ENCODE data around the gene MAMSTR. TPM values are rescaled to one million over a fixed set of nuclear protein-coding genes. Genes with fewer than 3 reads are reported as not detected.

MAMSTR gene
- polyA plus RNA-seq, 2 donors = 0.96 to 1.6 TPM

DNA sequence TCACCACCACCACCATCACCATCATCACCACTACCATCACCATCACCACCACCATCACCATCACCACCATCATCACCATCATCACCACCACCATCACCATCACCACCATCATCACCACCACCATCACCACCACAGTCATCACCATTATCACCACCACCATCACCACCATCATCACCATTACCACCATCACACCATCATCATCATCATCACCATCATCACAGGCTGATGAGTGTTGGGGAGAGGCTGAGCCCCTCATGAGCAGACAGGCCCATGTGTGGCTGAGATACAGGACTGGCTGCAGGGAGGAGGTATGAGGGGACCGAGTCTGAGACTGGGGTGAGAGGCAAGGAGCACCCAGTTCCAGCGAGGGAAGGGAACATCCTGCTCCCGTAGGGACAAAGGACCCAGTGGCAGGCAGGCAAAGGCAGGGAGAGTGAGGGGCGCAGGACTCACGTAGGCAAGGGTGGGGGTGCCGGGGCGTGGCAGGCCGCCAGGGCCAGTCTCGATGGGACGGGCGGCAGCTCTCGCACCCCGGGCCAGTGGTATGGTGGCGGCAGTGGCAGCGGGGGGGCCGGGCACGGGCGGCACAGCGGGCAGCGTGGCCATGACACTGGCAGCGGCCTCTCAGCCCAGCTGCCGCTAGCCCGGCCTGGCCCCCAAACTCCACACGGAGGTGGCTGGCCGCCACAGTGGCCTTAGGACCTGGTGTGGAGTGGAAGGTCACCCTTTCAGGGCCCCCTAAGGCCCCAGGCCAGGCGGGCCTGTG lies 49.4 kb downstream of the MAMSTR start:
- Histone ChIP-seq H3K4me1 (ENCODE audit: control insufficient read depth in 2 of 2, insufficient read depth in 2 of 2, low read length in 1 of 2) (no peaks in the 10 kb centered on the region), H3K4me3 (ENCODE audit: low read depth in 1 of 2, low read length in 2 of 2) (no peak overlapping the region), H3K9me3 (ENCODE audit: control insufficient read depth in 2 of 2, insufficient read depth in 1 of 2, low read depth in 1 of 2, low read length in 1 of 2) (no peaks in the 10 kb centered on the region), H3K36me3 (ENCODE audit: control insufficient read depth in 2 of 2, insufficient read depth in 2 of 2, low read length in 1 of 2) (no peaks in the 10 kb centered on the region), H3K27me3 (ENCODE audit: control insufficient read depth in 1 of 2, insufficient read depth in 2 of 2, low read length in 2 of 2) (no peaks in the 10 kb centered on the region), H3K27ac (ENCODE audit: low read depth in 2 of 2, low read length in 1 of 2) (no peak overlapping the region)
- WGBS, 2 donors = 93 to 97% methylated on average over 26 of the region's 26 CpGs

DNA sequence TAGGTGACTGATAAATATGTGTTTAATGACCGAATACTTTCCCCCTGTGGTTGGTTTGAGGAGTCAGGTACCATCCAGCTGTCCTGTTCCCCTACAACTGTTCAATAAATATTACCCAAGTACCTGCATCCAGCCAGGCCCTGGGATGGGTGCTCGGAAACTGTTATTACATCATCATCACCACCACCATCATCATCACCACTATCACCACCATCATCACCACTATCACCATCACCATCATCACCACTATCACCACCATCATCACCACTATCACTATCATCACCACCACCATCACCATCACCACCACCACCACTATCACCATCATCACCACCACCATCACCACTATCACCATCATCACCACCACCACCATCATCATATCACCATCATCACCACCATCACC lies 50.8 kb downstream of the MAMSTR start:
- 90 to 96% methylated on average over 2 of the region's 2 CpGs for WGBS, 2 donors
- Histone ChIP-seq H3K27me3 (ENCODE audit: control insufficient read depth in 1 of 2, insufficient read depth in 2 of 2, low read length in 2 of 2) (no peaks in the 10 kb centered on the region), H3K36me3 (ENCODE audit: control insufficient read depth in 2 of 2, insufficient read depth in 2 of 2, low read length in 1 of 2) (no peaks in the 10 kb centered on the region), H3K27ac (ENCODE audit: low read depth in 2 of 2, low read length in 1 of 2) (no peak overlapping the region), H3K9me3 (ENCODE audit: control insufficient read depth in 2 of 2, insufficient read depth in 1 of 2, low read depth in 1 of 2, low read length in 1 of 2) (no peaks in the 10 kb centered on the region), H3K4me3 (ENCODE audit: low read depth in 1 of 2, low read length in 2 of 2) (no peak overlapping the region), H3K4me1 (ENCODE audit: control insufficient read depth in 2 of 2, insufficient read depth in 2 of 2, low read length in 1 of 2) (no peaks in the 10 kb centered on the region)

DNA sequence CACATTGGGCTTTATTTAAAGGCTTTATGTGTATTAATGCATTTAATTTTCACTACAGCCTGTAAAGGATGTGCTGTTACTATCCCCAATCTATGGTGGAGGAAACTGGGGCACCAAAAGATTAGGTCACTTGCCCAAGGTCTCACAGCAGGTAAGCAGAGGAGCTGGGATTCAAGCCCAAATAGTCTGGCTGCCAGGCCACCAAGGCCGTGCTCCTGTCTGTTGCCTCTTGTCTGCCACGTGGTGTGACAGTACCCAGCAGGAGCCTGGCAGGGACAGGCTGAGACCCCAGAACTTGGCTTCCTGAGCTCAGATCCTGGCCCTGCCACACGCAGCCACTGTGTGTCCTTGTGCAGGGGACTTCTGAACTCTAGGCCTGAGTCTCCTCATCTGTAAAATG lies 51.2 kb downstream of the MAMSTR start:
- no peaks in the 10 kb centered on the region for H3K4me1 ChIP-seq (ENCODE audit: control insufficient read depth in 2 of 2, insufficient read depth in 2 of 2, low read length in 1 of 2)
- H3K4me3 ChIP-seq (ENCODE audit: low read depth in 1 of 2, low read length in 2 of 2) = no peak overlapping the region
- WGBS, 2 donors = 63 to 69% methylated on average over 3 of the region's 3 CpGs

DNA sequence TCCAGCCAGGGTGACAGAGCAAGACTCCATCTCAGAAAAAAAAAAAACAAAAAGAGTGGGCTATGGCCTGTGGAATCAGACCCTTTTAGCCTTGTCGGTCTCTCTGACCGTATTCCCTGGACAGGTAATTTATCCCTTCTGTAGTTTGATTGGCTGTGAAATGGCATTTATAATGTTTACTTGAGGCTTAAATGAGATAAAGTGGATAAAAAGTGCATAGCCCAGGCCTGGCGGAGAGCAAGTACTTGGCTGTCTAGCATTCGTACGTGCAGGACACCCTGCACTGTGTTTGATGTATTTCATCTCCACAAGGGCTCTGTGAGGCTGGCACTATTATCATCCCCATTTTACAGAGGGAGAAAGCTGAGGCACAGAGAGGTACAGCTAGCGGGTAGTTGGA lies 53.7 kb downstream of the MAMSTR start:
- H3K4me3 ChIP-seq (ENCODE audit: low read depth in 1 of 2, low read length in 2 of 2) = no peak overlapping the region
- no peak overlapping the region for H3K27ac ChIP-seq (ENCODE audit: low read depth in 2 of 2, low read length in 1 of 2)
- no peaks in the 10 kb centered on the region for H3K27me3 ChIP-seq (ENCODE audit: control insufficient read depth in 1 of 2, insufficient read depth in 2 of 2, low read length in 2 of 2)
- 67 to 76% methylated on average over 6 of the region's 6 CpGs for WGBS, 2 donors
- H3K4me1 ChIP-seq (ENCODE audit: control insufficient read depth in 2 of 2, insufficient read depth in 2 of 2, low read length in 1 of 2) = no peaks in the 10 kb centered on the region
- H3K9me3 ChIP-seq (ENCODE audit: control insufficient read depth in 2 of 2, insufficient read depth in 1 of 2, low read depth in 1 of 2, low read length in 1 of 2) = no peaks in the 10 kb centered on the region
- no peaks in the 10 kb centered on the region for H3K36me3 ChIP-seq (ENCODE audit: control insufficient read depth in 2 of 2, insufficient read depth in 2 of 2, low read length in 1 of 2)

More for the DNA sequence above, 51.2 kb downstream of the MAMSTR start:
- no peaks in the 10 kb centered on the region for H3K9me3 ChIP-seq (ENCODE audit: control insufficient read depth in 2 of 2, insufficient read depth in 1 of 2, low read depth in 1 of 2, low read length in 1 of 2)
- H3K27ac ChIP-seq (ENCODE audit: low read depth in 2 of 2, low read length in 1 of 2) = no peak overlapping the region
- H3K36me3 ChIP-seq (ENCODE audit: control insufficient read depth in 2 of 2, insufficient read depth in 2 of 2, low read length in 1 of 2) = no peaks in the 10 kb centered on the region
- H3K27me3 ChIP-seq (ENCODE audit: control insufficient read depth in 1 of 2, insufficient read depth in 2 of 2, low read length in 2 of 2) = no peaks in the 10 kb centered on the region

DNA sequence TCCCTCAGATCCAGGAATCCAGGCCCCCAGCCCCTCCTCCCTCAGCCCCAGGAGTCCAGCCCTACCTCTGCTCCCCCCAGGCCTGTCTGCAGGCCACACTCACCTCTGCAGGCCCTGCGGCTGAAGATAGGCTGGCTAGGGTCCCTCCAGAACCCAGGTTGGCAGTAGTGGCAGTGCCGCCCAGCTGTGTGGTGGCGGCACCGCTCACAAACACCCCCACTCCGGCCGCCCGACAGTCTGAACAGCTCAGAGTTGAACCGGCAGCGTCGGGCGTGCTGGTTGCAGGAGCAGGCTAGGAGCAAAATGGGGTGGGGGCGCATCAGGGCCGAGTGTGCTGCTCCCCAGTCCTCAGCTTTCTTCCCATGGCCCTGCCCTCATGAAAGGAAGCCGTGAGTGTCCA lies 55.0 kb downstream of the MAMSTR start:
- 89 to 92% methylated on average over 14 of the region's 14 CpGs for WGBS, 2 donors
- Histone ChIP-seq H3K4me3 (ENCODE audit: low read depth in 1 of 2, low read length in 2 of 2) (no peak overlapping the region), H3K27ac (ENCODE audit: low read depth in 2 of 2, low read length in 1 of 2) (no peak overlapping the region), H3K4me1 (ENCODE audit: control insufficient read depth in 2 of 2, insufficient read depth in 2 of 2, low read length in 1 of 2) (no peaks in the 10 kb centered on the region), H3K9me3 (ENCODE audit: control insufficient read depth in 2 of 2, insufficient read depth in 1 of 2, low read depth in 1 of 2, low read length in 1 of 2) (no peaks in the 10 kb centered on the region), H3K36me3 (ENCODE audit: control insufficient read depth in 2 of 2, insufficient read depth in 2 of 2, low read length in 1 of 2) (no peaks in the 10 kb centered on the region), H3K27me3 (ENCODE audit: control insufficient read depth in 1 of 2, insufficient read depth in 2 of 2, low read length in 2 of 2) (no peaks in the 10 kb centered on the region)

DNA sequence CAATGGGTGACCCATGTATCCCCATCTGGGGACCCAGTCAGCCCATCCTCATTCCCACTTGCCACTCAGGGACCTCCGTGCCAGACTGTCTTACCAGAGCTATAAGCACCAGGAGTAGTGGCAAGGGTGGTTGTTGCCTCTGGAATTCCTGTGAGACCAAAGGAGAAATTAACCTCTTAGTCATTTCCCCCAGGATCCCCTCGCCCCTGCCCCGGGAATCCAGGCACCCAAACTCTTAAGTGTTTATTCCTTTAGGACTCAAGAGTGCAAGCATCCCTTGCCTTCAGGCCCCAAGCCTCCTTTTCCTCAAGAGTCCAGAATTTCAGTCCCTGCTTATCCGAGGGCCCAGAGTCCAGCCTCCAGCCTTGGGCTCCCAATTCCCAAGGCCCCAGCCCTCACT lies 55.9 kb downstream of the MAMSTR start:
- 88 to 97% methylated on average over 4 of the region's 4 CpGs for WGBS, 2 donors

More for the DNA sequence above, 55.9 kb downstream of the MAMSTR start:
- H3K27ac ChIP-seq (ENCODE audit: low read depth in 2 of 2, low read length in 1 of 2) = no peak overlapping the region
- H3K4me3 ChIP-seq (ENCODE audit: low read depth in 1 of 2, low read length in 2 of 2) = no peak overlapping the region
- no peaks in the 10 kb centered on the region for H3K36me3 ChIP-seq (ENCODE audit: control insufficient read depth in 2 of 2, insufficient read depth in 2 of 2, low read length in 1 of 2)
- H3K9me3 ChIP-seq (ENCODE audit: control insufficient read depth in 2 of 2, insufficient read depth in 1 of 2, low read depth in 1 of 2, low read length in 1 of 2) = no peaks in the 10 kb centered on the region
- no peaks in the 10 kb centered on the region for H3K27me3 ChIP-seq (ENCODE audit: control insufficient read depth in 1 of 2, insufficient read depth in 2 of 2, low read length in 2 of 2)
- H3K4me1 ChIP-seq (ENCODE audit: control insufficient read depth in 2 of 2, insufficient read depth in 2 of 2, low read length in 1 of 2) = no peaks in the 10 kb centered on the region

Other genes with a start within 250 kb of the MAMSTR start
- gene LMTK3, start 207.9 kb downstream of the MAMSTR start, polyA plus RNA-seq = 1 to 10 TPM; 2.9 to 7.5 TPM
- 100 to 1,000 TPM; 295 to 320 TPM for gene SULT2B1, start 167.6 kb downstream of the MAMSTR start, polyA plus RNA-seq
- gene SPACA4, start 113.0 kb downstream of the MAMSTR start, polyA plus RNA-seq = 1 to 10 TPM; 1.2 to 1.9 TPM
- 10 to 100 TPM in 1 of 2 donors, 1 to 10 TPM in 1; 6.5 to 26.7 TPM for gene FAM83E, start 104.6 kb downstream of the MAMSTR start, polyA plus RNA-seq
- gene RPL18, start 100.5 kb downstream of the MAMSTR start, polyA plus RNA-seq = 1,000 to 10,000 TPM; 2,667 to 2,860 TPM
- gene SPHK2, start 100.2 kb downstream of the MAMSTR start, polyA plus RNA-seq = 10 to 100 TPM in 1 of 2 donors, 1 to 10 TPM in 1; 9.0 to 15.5 TPM
- 10 to 100 TPM in 1 of 2 donors, 1 to 10 TPM in 1; 8.9 to 13.3 TPM for gene DBP, start 82.3 kb downstream of the MAMSTR start, polyA plus RNA-seq
- 10 to 100 TPM in 1 of 2 donors, 1 to 10 TPM in 1; 6.8 to 12.7 TPM for gene CA11, start 73.5 kb downstream of the MAMSTR start, polyA plus RNA-seq
- gene NTN5, start 46.7 kb downstream of the MAMSTR start, polyA plus RNA-seq = under 1 TPM; 0.25 to 0.39 TPM
- gene FUT2, start 23.8 kb downstream of the MAMSTR start, polyA plus RNA-seq = 10 to 100 TPM; 34.5 to 51.8 TPM
- 10 to 100 TPM in 1 of 2 donors, 1 to 10 TPM in 1; 7.0 to 11.4 TPM for gene RASIP1, start 20.9 kb upstream of the MAMSTR start, polyA plus RNA-seq
- under 1 TPM; 0.16 to 0.39 TPM for gene IZUMO1, start 27.2 kb upstream of the MAMSTR start, polyA plus RNA-seq
- 1 to 10 TPM; 1.1 to 2.4 TPM for gene FUT1, start 32.9 kb upstream of the MAMSTR start, polyA plus RNA-seq
- gene FGF21, start 35.8 kb upstream of the MAMSTR start, polyA plus RNA-seq = not detected
- 10 to 100 TPM; 21.9 to 31.4 TPM for gene BCAT2, start 91.3 kb upstream of the MAMSTR start, polyA plus RNA-seq
- 1 to 10 TPM; 2.2 to 3.4 TPM for gene HSD17B14, start 116.8 kb upstream of the MAMSTR start, polyA plus RNA-seq
- 1 to 10 TPM; 8.6 to 9.2 TPM for gene PLEKHA4, start 148.9 kb upstream of the MAMSTR start, polyA plus RNA-seq
- gene PPP1R15A, start 152.7 kb upstream of the MAMSTR start, polyA plus RNA-seq = 100 to 1,000 TPM in 1 of 2 donors, 10 to 100 TPM in 1; 38.0 to 145 TPM
- gene TULP2, start 179.0 kb upstream of the MAMSTR start, polyA plus RNA-seq = under 1 TPM in 1 of 2 donors, not detected in 1; 0.08 TPM
- 100 to 1,000 TPM in 1 of 2 donors, 10 to 100 TPM in 1; 88.2 to 116 TPM for gene NUCB1, start 180.6 kb upstream of the MAMSTR start, polyA plus RNA-seq
- 1 to 10 TPM in 1 of 2 donors, under 1 TPM in 1; 0.57 to 1.3 TPM for gene DHDH, start 214.0 kb upstream of the MAMSTR start, polyA plus RNA-seq
- 10 to 100 TPM; 41.7 to 56.9 TPM for gene BAX, start 235.2 kb upstream of the MAMSTR start, polyA plus RNA-seq
- 100 to 1,000 TPM; 645 to 931 TPM for gene FTL, start 245.6 kb upstream of the MAMSTR start, polyA plus RNA-seq

Measured in esophagus (tissue), 2 donors.